CD4-positive, alpha-beta T cell treated with Interleukin-4 for 4 hours (primary cell): ENCODE measurements around the gene SERF1B.
"Not testable (repeated sequence)": the region's sequence is repeated elsewhere in the genome, so short reads cannot be mapped to it uniquely, and the experiment has no call there.

Experiments
- DNase-seq: peaks from one replicate; pipeline ENCODE4 v3.0.0-alpha.2; 2020

SERF1B gene

DNA sequence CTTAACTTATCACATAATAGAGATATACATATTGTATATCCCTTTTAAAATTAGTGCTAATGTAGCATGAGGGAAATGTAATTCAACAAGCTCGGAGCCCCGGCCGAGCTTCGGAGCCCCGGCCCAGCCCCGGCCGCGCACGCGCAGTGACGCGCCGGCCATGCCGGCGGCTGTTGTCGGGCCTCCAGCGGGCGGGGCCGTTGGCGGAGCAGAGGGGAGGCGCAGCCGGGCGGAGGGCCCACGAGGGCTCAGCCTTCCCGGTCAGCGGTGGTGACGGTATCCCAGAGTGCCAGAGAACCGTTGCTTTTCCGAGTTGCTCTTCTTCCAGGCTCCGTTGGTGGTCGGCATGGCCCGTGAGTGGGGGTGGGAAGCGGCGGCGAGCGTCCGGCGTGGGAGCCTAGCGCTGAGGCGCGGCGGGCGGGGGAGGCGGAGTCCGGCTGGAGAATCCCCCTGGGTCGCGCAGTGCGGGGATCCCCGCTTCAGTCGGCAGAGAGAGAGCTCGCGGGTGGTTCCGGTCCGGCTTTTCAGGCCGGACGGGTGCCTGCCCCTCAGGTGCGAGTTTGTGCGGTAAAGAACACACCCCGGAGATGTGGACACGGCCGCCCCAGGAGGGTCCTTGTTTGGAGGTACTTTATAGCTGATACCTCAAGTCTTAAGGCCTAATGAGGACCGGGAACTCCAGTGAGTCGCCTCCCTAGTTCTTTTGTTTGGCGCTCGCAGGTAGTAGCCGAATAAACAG lies at the start of gene SERF1B:
SERF1B (plus strand) TSS at position 146 of the 739 bp plus-strand sequence; CDS start at position 347, 201 bp downstream.
- DNase-seq = not testable (repeated sequence)

DNA sequence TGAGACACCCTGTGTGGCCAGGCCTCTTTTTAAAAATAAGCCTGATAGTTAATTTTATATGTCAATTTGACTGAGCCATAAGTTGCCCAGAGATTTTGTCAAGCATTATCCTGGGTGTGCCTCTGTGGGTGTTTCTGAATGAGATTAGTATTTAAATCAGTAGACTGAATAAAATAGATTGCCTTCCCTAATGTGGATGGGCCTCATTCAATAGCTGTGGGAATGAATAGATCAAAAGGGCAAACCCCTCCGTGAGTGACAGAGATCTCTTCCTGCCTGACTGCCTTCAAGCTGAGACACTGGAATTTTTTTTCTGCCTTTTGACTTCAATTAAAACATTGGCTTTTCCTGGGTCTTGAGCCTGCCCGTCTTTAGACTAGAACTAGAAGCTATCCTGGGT lies 33.3 kb upstream of the SERF1B start:
- DNase-seq = not testable (repeated sequence)

DNA sequence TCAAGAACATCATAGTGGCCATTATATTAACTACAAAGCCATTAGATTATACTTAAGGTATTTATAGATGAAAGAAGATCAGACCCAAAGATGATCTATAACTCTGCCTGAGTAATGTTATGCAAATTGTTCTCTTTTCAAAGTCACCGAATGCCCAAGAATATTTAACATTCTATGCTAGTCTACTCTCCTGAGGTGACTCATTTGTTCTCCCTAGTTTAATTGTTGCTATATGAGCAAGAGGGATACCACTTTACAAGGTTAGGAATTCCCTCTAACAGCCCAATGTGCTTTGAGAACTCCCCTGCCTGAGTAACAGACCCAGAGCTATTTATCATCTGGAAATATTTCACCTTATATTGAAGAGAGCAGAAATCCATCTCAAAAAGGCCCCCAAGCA lies 29.5 kb upstream of the SERF1B start:
- DNase-seq = not testable (repeated sequence)

DNA sequence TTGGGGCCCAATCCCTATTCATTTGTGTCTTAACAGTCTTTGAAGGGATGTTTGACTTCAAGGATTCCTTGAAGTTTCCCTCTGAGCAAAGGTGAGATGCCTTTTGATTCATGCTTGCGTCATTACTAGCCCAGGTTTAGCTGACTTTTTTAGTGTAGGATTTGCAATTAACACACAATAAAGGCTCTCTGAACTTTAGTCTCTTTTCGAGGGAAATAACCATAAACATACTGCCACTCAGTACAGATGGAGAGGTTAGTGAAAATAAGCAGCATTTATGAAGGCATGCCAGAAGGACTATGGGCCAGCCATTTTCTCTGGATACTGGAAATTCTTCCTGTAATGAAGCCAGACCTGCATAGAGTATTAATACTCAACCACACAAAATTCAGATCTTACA lies 4.4 kb upstream of the SERF1B start:
- not testable (repeated sequence) for DNase-seq

DNA sequence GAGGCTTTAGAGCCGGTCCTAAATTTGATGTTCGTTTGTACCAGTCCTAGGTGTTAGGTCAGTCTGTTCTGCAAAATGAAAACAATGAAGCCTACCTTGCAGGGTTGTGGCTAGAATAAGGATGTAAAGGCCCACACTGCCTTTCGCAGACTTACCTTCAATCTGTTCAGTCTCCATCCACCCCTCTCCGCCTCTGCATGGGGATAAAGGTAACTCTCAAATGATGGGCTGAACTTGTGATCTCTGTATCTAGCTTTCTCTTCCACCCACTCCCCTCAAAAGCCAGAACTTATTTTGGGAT lies 744 bp downstream of the SERF1B start:
- not testable (repeated sequence) for DNase-seq

DNA sequence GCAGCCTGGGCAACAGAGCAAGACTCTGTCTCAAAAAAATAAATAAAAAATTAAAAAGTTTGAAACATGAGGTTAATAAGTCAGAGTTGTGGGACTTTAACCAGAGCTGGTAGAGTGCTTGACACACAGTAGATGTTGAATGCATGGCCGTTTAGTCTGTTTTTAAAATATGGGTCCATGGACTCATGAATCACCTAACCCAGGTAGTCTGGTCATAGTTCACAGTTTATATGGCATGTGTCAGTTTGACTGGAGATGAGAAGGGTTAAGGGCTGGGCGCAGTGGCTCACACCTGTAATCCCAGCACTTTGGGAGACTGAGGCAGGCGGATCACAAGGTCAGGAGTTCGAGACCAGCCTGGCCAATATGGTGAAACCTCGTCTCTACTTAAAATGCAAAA lies 6.2 kb downstream of the SERF1B start:
- not testable (repeated sequence) for DNase-seq

DNA sequence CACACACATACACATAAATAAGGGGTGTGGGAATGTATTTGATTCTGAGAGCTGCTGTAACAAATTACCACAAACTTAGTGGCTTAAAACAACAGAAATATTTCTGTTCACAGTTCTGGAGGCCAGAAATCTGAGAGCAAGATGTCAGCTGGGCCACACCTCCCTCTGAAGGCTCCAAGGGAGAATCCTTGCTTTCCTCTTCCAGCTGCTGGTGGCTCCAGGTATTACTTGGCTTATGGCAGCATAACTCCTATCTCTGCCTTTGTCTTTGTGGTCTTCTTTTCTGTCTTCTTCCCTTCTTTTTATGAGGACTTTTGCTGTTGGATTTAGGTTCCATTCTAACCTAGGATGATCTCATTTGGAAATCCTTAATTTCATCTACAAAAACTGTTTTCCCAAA lies 16.4 kb downstream of the SERF1B start:
- not testable (repeated sequence) for DNase-seq

DNA sequence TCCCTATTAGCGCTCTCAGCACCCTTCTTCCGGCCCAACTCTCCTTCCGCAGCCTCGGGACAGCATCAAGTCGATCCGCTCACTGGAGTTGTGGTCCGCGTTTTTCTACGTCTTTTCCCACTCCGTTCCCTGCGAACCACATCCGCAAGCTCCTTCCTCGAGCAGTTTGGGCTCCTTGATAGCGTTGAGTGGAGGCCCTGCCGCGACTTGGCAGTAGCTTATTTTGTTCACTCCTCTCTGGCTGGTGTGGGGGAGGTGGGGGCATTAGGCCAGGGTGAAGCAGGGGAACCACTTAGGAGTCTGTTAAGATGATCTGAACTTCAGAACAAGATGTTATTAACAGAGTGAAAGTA lies 24.7 kb downstream of the SERF1B start:
- not testable (repeated sequence) for DNase-seq

DNA sequence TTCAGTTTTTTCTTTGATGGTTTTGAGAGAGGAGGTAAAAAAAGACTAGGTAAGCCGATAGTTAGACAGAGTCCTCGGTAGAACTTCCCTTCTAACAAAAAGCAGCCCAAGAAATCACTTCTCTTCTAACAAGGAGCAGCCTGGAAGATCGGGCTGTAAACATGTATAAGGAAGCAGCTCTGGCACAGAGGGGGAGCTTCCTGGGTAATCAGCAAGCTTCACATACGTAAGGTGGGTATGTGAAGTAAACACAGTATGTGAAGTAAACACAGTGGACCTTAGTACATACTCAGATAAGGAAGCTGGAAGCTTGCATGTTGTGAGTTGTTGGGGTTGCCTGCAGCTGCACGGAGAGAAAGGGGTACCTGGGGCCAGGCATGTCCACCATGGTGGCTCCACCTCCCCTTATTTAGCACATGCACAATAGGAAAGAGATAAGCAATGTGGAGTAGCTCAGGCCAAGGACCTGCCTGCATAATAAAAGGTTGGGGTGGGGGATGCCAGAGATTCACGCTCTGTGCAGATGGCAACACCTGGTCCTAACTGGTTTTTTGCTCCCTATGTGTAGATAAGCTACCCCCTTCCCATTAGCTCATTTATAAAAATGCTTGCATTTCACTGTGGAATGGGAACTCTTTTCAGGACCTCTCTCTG lies 31.4 kb downstream of the SERF1B start:
- not testable (repeated sequence) for DNase-seq

DNA sequence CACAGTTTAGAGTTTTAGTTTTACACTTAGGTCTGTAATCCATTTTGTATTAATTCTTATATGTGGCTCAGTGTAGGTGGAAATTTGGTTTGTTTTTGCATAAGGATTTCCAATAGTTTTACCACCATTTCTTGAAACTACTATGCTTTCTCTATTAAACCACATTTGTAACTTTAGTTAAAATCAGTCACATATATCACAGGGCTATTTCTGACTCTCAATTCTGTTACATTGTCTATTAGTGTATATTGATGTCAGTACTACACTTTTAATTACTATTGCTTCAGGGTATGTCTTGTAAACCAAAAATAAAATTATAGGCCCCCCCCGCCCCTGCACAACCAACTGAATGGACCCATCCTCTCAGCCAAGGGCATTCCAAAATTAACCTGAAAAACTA lies 32.1 kb downstream of the SERF1B start:
- DNase-seq = not testable (repeated sequence)

DNA sequence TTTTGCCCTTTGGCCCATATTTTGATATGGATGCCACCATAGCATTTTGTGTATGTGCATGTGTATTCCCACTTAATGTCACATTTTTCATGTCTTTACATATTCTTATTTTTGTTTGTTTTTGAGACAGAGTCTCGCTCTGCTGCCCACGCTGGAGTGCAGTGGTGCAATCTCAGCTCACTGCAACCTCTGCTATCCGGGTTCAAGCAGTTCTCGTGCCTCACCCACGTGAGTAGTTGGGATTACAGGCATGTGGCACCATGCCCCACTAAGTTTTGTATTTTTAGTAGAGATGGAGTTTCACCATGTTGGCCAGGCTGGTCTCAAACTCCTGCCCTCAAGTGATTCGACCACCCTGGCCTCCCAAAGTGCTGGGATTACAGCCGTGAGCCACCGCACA lies 52.6 kb downstream of the SERF1B start:
- DNase-seq = not testable (repeated sequence)

DNA sequence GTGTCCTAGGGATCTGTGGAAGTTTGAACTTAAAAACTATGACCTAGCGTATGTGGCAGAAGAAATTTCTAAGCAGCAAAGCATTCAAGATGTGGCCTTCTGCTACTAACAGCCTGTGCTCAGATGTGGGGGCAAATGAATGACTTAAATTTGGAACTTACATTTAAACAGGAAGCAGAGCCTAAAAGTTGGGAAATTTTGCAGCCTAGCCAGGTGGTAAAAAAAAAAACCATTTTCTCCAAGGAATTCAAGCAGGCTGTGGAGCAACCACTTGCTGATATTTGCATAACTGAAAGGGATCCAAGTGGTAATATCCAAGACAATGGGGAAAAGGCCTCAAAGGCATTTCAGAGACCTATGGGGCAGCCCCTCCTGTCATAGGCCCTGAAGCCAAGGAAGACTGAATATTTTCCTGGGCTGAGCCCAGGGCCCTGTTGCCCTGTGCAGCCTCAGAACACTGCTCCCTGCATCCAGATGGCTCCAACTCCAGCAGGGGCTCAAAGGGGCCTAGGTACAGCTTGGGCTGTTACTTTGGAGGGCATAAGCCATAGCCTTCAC lies 63.9 kb downstream of the SERF1B start:
- not testable (repeated sequence) for DNase-seq

DNA sequence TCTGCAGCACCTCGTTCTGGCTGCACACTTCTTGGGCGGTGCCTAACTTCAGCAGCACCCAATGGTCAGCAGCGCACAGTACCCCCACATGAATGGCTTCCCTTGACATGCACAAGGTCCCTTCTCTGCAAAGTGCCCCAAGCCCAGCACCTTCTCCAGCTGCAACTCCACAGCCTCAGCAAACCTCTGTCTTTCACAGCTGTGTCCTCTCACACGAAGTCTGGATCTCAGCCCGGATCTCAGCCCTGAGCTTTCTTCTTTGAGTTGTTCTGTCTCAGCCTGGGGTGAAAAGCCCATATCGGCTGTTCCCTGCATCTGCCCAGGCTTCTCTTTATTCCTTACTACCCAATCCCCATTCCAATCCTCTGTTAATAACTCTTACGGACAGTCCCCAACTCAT lies 66.7 kb downstream of the SERF1B start:
- DNase-seq = not testable (repeated sequence)
